Measurements from ENCODE around the gene STX16. TPM values are rescaled to one million over a fixed set of nuclear protein-coding genes. Genes with fewer than 3 reads are reported as not detected.

STX16 gene
- total RNA-seq, 1 experiment from 2014 or later, result 86.0 TPM

GRCh38 chr20:58708246-58708931 lies 57.3 kb downstream of the STX16 start:
- H3K4me3 Mint-ChIP-seq (ENCODE audit: low read depth, unreplicated experiment), result no peak overlapping the region
- DNase-seq, result no peak
- no peak for TF ChIP-seq CTCF (IDR thresholded peaks at IDR 0.05; ENCODE audit: unreplicated experiment)

GRCh38 chr20:58709013-58709702 lies 58.1 kb downstream of the STX16 start:
- Mint-ChIP-seq H3K4me1 (ENCODE audit: low read depth, unreplicated experiment) (no peaks in the 10 kb centered on the region), H3K27ac (ENCODE audit: unreplicated experiment) (no peak overlapping the region), H3K4me3 (ENCODE audit: low read depth, unreplicated experiment) (no peak overlapping the region), H3K9me3 (ENCODE audit: low read depth, unreplicated experiment) (no peaks in the 10 kb centered on the region), H3K27me3 (ENCODE audit: unreplicated experiment) (no peaks in the 10 kb centered on the region), H3K36me3 (ENCODE audit: insufficient read depth, unreplicated experiment) (peaks cover 13% of the 10 kb centered on the region)
- BruUV-seq (replicated peaks), result no TSS peak
- CTCF ChIA-PET, result no interaction called here
- TF ChIP-seq CTCF (IDR thresholded peaks at IDR 0.05; ENCODE audit: unreplicated experiment), result no peak
- intact Hi-C loops (cut with micrococcal nuclease; ENCODE audit: unreplicated experiment), result no loop called here
- DNase-seq, result no peak

More at GRCh38 chr20:58708246-58708931, 57.3 kb downstream of the STX16 start:
- peaks cover 11% of the 10 kb centered on the region for H3K36me3 Mint-ChIP-seq (ENCODE audit: insufficient read depth, unreplicated experiment)
- no peaks in the 10 kb centered on the region for H3K4me1 Mint-ChIP-seq (ENCODE audit: low read depth, unreplicated experiment)
- no TSS peak for BruUV-seq (replicated peaks)
- no peak overlapping the region for H3K27ac Mint-ChIP-seq (ENCODE audit: unreplicated experiment)
- CTCF ChIA-PET, result no interaction called here
- H3K9me3 Mint-ChIP-seq (ENCODE audit: low read depth, unreplicated experiment), result no peaks in the 10 kb centered on the region
- no peaks in the 10 kb centered on the region for H3K27me3 Mint-ChIP-seq (ENCODE audit: unreplicated experiment)
- intact Hi-C loops (cut with micrococcal nuclease; ENCODE audit: unreplicated experiment), result no loop called here

- H3K36me3 Mint-ChIP-seq (ENCODE audit: insufficient read depth, unreplicated experiment), result peaks cover 13% of the 10 kb centered on the region
- no peaks in the 10 kb centered on the region for H3K27me3 Mint-ChIP-seq (ENCODE audit: unreplicated experiment)
- TF ChIP-seq CTCF (IDR thresholded peaks at IDR 0.05; ENCODE audit: unreplicated experiment), result no peak
- H3K4me1 Mint-ChIP-seq (ENCODE audit: low read depth, unreplicated experiment), result no peaks in the 10 kb centered on the region
- H3K27ac Mint-ChIP-seq (ENCODE audit: unreplicated experiment), result no peak overlapping the region
- CTCF ChIA-PET, result interaction anchor here (0.7 kb wide), 1 partner anchor 36 kb away, joined by 7 read pairs; no protein-coding TSS in a partner anchor
- intact Hi-C loops (cut with micrococcal nuclease; ENCODE audit: unreplicated experiment), result no loop called here
- no TSS peak for BruUV-seq (replicated peaks)
- DNase-seq, result no peak
- no peak overlapping the region for H3K4me3 Mint-ChIP-seq (ENCODE audit: low read depth, unreplicated experiment)
- no peaks in the 10 kb centered on the region for H3K9me3 Mint-ChIP-seq (ENCODE audit: low read depth, unreplicated experiment)
These were observed 58.6 kb downstream of the STX16 start for GRCh38 chr20:58709703-58710039.

GRCh38 chr20:58710481-58711265 lies 59.6 kb downstream of the STX16 start:
- Mint-ChIP-seq H3K9me3 (ENCODE audit: low read depth, unreplicated experiment) (no peaks in the 10 kb centered on the region), H3K27ac (ENCODE audit: unreplicated experiment) (no peak overlapping the region), H3K36me3 (ENCODE audit: insufficient read depth, unreplicated experiment) (peaks cover 10% of the 10 kb centered on the region), H3K4me1 (ENCODE audit: low read depth, unreplicated experiment) (no peaks in the 10 kb centered on the region), H3K27me3 (ENCODE audit: unreplicated experiment) (no peaks in the 10 kb centered on the region), H3K4me3 (ENCODE audit: low read depth, unreplicated experiment) (no peak overlapping the region)
- no TSS peak for BruUV-seq (replicated peaks)
- no peak for TF ChIP-seq CTCF (IDR thresholded peaks at IDR 0.05; ENCODE audit: unreplicated experiment)
- CTCF ChIA-PET, result interaction anchor here (0.7 kb wide), 2 partner anchors 37 to 135 kb away, joined by 5 to 7 read pairs; no protein-coding TSS in a partner anchor
- DNase-seq, result no peak
- intact Hi-C loops (cut with micrococcal nuclease; ENCODE audit: unreplicated experiment), result no loop called here
